GM15510 (cell line): ENCODE measurements around the gene EIF2AK2.

Experiments used
- POLR2A ChIP-seq: IDR thresholded peaks from 3 replicates; pipeline ENCODE4 v1.6.1; 2011; ENCODE audit warnings: borderline replicate concordance; ENCODE audit not compliant: insufficient read length; ENCODE audit errors: extremely low read depth

Gene EIF2AK2

DNA sequence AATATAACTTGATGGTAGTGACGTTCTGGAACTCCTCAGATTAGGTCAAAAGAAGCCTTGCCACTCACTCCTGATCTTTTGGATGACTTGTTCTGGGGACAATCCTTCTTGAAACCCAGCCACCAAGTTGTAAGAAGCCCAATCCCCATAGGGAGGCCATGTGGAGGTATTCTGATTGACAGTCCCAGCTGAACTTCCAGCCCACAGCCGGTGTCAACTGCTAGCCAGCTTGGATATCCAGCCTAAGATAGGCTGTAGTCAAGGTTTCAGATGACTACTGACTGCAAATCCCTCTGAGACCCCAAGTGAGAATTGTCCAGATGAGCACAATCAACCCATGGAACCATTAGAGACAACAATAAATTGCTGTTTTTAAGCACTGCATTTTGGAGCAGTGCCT, 31.4 kb downstream of the EIF2AK2 start:
- TF ChIP-seq POLR2A, result no peak

DNA sequence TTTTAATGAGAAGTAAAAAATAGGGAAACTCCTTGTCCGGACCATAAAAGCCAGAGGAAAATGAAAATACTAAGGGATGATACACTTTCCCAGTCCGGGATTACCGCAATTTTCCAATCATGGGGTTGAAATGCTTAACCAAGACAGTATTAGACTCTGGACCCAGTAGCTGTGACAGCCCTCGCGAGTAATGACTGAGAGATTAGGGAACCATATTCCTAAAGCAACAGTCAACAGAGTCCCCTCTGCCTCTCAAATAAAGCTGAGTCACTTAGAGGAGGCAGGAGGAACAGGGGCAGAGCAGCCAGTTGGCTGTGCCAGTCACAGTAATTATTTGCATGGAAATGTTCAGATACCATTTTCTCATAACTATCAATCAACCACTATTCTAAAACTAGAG, 37.6 kb downstream of the EIF2AK2 start:
- no peak for TF ChIP-seq POLR2A

DNA sequence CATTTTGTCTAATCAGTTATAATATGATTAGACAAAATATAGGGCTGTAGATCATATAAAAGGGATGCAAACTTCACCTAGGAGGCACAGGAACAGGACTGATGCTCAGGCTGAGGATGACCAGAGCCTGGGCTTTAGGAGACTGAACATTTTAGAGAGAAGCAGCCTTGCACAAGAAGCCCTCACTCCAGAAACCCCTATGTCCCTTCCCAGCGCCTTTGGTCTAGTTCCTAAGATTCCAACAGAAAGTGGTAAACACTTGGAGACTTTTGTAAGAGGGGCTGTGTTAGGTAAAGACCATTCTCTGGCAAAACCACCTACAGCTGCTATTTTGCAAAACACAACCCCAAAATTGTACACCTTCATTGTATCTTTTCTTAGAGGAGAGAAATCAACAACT, 39.2 kb downstream of the EIF2AK2 start:
- no peak for TF ChIP-seq POLR2A

GRCh38 chr2:37111958-37112357, 44.8 kb downstream of the EIF2AK2 start:
- TF ChIP-seq POLR2A, result no peak

GRCh38 chr2:37110306-37111212, 46.2 kb downstream of the EIF2AK2 start:
- no peak for TF ChIP-seq POLR2A

- no peak for TF ChIP-seq POLR2A
Observed at GRCh38 chr2:37109523-37109922, 47.3 kb downstream of the EIF2AK2 start.

GRCh38 chr2:37105150-37105549, 51.6 kb downstream of the EIF2AK2 start:
- no peak for TF ChIP-seq POLR2A

GRCh38 chr2:37104178-37104577, 52.6 kb downstream of the EIF2AK2 start:
- TF ChIP-seq POLR2A, result no peak

DNA sequence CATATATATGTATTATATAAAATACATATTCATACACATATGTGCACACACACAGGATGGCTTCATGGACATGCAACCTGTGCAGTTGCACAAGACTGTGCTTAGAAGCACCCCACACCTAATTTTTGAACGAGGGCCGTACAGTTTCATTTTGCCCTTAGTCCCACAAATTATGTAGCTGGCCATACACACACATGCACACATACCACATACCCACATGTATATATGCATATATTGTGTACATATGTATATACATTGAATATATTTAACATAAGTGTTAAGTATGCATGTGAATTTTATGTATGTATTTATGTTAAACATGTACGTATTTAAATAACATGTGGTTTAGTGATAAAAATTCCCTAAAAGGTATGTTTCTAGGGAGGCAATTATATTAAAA, 54.2 kb downstream of the EIF2AK2 start:
- no peak for TF ChIP-seq POLR2A

- TF ChIP-seq POLR2A, result no peak
Observed at GRCh38 chr2:37100054-37100453, 56.7 kb downstream of the EIF2AK2 start.

GRCh38 chr2:37098416-37099118, 58.2 kb downstream of the EIF2AK2 start:
- TF ChIP-seq POLR2A, result no peak

GRCh38 chr2:37096568-37096967, 60.2 kb downstream of the EIF2AK2 start:
- TF ChIP-seq POLR2A, result no peak

- TF ChIP-seq POLR2A, result no peak
Observed at GRCh38 chr2:37091873-37092272, 64.9 kb downstream of the EIF2AK2 start.

GRCh38 chr2:37090019-37090477, 66.7 kb downstream of the EIF2AK2 start:
- no peak for TF ChIP-seq POLR2A

DNA sequence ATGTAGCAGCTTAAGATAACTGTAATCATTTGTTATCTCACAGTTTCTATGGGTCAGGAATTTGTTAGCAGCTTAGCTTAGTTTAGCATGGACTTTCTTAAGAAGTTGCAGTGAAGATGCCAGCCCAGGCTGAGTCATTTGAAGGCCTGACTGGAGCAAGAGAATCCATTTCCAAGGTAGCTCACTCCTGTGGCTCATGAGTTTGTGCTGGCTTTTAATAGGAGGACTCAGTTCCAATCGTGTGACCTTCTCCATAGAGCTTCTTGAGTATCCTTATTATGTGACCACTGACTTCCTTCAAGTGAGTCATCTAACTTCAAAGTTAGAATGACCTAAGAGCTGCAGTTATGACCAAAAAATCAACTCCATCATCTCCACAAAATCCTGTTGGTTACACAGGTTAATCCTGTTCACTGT, 71.0 kb downstream of the EIF2AK2 start:
- no peak for TF ChIP-seq POLR2A

DNA sequence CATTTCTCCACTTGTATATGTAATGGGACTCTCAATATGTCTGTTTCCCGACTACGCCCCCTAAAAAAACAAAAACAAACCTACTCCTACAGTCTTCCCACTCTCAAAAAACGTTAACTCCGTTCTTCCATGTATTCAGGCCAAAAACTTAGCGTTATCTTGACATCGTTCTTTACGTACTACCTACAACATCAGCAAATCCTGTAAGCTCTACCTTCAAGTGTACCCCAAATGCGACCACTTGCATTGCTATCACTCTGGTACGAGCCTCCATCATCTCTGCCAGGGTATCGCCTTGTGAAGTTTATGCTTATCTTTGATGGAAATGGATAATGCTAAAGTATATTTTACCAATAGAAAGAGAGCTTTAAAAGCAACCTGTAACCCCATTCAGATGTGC, 72.0 kb downstream of the EIF2AK2 start:
- TF ChIP-seq POLR2A, result no peak
